PC-3 (cell line): ENCODE results near the gene PDCD2. TPM values are rescaled to one million over a fixed set of nuclear protein-coding genes. Genes with fewer than 3 reads are reported as not detected.

Experiments
- ATAC-seq: fragments of 200-7000 bp; cut with Tn5 transposase; 2 replicates; pipeline ENCODE4 v1.9.1; 2020; ENCODE audit warnings: mild to moderate bottlenecking, moderate library complexity
- BruUV-seq: library from RNA; stranded (reverse); fragments of 400-500 nt; replicated peaks from 2 replicates; lab custom pipeline; 2021; lab: Mats Ljungman, UMichigan
- CTCF ChIA-PET: fragments of 300-600 bp; sonication (Branson Sonifier 250); formaldehyde crosslinking; loops from one replicate; lab custom pipeline; 2022; ENCODE audit warnings: antibody characterized with exemption; lab: Charles Lee
- POLR2A ChIA-PET: fragments of 300-600 bp; sonication (Branson Sonifier 250); formaldehyde crosslinking; loops from one replicate; lab custom pipeline; 2022; ENCODE audit warnings: antibody characterized with exemption; ENCODE audit not compliant: unreplicated experiment; lab: Charles Lee
- DNase-seq: peaks from one replicate; pipeline ENCODE4 v3.0.0-alpha.2; 2015
- H2AFZ ChIP-seq: fragments of 300-600 bp; sonication (generic); 2 replicates; pipeline ENCODE4 v1.6.0; 2016; ENCODE audit warnings: antibody characterized with exemption, low read length
- H3F3A ChIP-seq: fragments of 300-600 bp; sonication (generic); one replicate; pipeline ENCODE4 v1.6.0; 2017; ENCODE audit warnings: antibody characterized with exemption, low read length, control low read depth, mild to moderate bottlenecking; ENCODE audit not compliant: unreplicated experiment
- H3K27ac ChIP-seq: fragments of 300-600 bp; sonication (generic); 2 replicates; pipeline ENCODE4 v1.5.1; 2016; ENCODE audit warnings: mild to moderate bottlenecking, low read length
- H3K27me3 ChIP-seq: fragments of 300-600 bp; sonication (generic); 2 replicates; pipeline ENCODE4 v1.6.1; 2016; ENCODE audit warnings: low read length, mixed read lengths
- H3K36me3 ChIP-seq: fragments of 300-600 bp; sonication (generic); 2 replicates; pipeline ENCODE4 v1.6.1; 2016; ENCODE audit warnings: low read depth, mixed run types, low read length, mixed read lengths
- H3K4me1 ChIP-seq: fragments of 300-600 bp; sonication (generic); 2 replicates; pipeline ENCODE4 v1.5.1; 2016; ENCODE audit warnings: low read length; ENCODE audit not compliant: insufficient read depth
- H3K4me2 ChIP-seq: fragments of 300-600 bp; sonication (generic); 2 replicates; pipeline ENCODE4 v1.6.0; 2016; ENCODE audit warnings: low read length
- H3K4me3 ChIP-seq: fragments of 300-600 bp; sonication (generic); 2 replicates; pipeline ENCODE4 v1.5.1; 2016; ENCODE audit warnings: mild to moderate bottlenecking, low read length, mixed read lengths
- H3K79me2 ChIP-seq: fragments of 300-600 bp; sonication (generic); 2 replicates; pipeline ENCODE4 v1.6.1; 2017; ENCODE audit warnings: low read length, mixed read lengths
- H3K9ac ChIP-seq: fragments of 300-600 bp; sonication (generic); 2 replicates; pipeline ENCODE4 v1.6.0; 2016; ENCODE audit warnings: mild to moderate bottlenecking, low read length
- H3K9me2 ChIP-seq: fragments of 300-600 bp; sonication (generic); replicated peaks from 2 replicates; pipeline ENCODE4 v1.6.1; 2016; ENCODE audit warnings: mixed run types, low read length, mixed read lengths
- H3K9me3 ChIP-seq: fragments of 300-600 bp; sonication (generic); 2 replicates; pipeline ENCODE4 v1.6.1; 2016; ENCODE audit warnings: low read length, mixed read lengths
- H4K20me1 ChIP-seq: fragments of 300-600 bp; sonication (generic); 2 replicates; pipeline ENCODE4 v1.6.1; 2016; ENCODE audit warnings: low read length, mixed read lengths
- EZH2 ChIP-seq: fragments of 300-600 bp; sonication (generic); IDR thresholded peaks from one replicate; pipeline ENCODE4 v1.6.1; 2017; ENCODE audit warnings: antibody characterized with exemption, mild to moderate bottlenecking, low read length; ENCODE audit not compliant: unreplicated experiment
- EZH2phosphoT487 ChIP-seq: fragments of 300-600 bp; sonication (generic); IDR thresholded peaks from 2 replicates; pipeline ENCODE4 v1.6.1; 2018; ENCODE audit warnings: mild to moderate bottlenecking, antibody characterized with exemption, low read length, borderline replicate concordance
- intact Hi-C: fragments of 100-400 bp; cut with micrococcal nuclease; formaldehyde crosslinking; loops from 2 replicates; pipeline ENCODE4 v1.9.0; 2023
- total RNA-seq: library from RNA; depleted of rRNA; stranded (reverse); fragments of >200 nt; gene quantifications from 2 replicates; pipeline ENCODE4 v1.2.3, GENCODE V29; 2014
- TF ChIP-seq, protein P1 (sequence below): fragments of 300-600 bp; sonication (generic); conservative IDR thresholded peaks from 2 replicates; pipeline ENCODE4 v1.5.1; 2017; ENCODE audit warnings: antibody characterized with exemption, low read depth, mild to moderate bottlenecking, low read length

The PDCD2 gene
- total RNA-seq, 1 experiment from 2014 or later = 95.4 TPM

DNA sequence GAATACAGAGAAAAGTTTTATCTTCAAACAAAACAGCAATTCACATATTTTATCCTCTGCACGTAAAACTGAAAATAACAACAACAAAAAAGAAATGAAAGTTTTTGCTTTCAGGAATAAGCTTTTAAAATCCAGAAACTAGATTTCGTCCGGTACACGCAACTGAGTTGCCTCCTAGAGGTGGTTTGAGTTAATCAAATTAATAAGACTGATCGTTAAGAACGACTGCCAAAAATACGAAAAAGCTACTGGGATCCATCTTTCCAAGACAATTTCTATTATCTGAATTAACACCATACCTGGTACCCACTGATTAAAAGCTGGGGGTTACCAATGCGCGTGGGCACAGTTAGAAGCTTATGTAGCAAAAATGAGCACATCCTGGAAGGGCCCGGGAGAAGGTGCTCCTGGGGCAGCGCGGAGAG lies 669 bp downstream of the PDCD2 start:
- H3F3A ChIP-seq = no peaks in the 10 kb centered on the region
- no TSS peak for BruUV-seq
- no peaks in the 10 kb centered on the region; the same call in 1 of the 2 replicates for H4K20me1 ChIP-seq
- ChIA-PET POLR2A (no interaction called here), CTCF (no interaction called here)
- peak overlapping the region; percentile 63 for H2AFZ ChIP-seq
- no peaks in the 10 kb centered on the region for H3K9me2 ChIP-seq
- no peak for ATAC-seq
- TF ChIP-seq EZH2 = no peak
- TF ChIP-seq EZH2phosphoT487 = no peak
- TF ChIP-seq, protein P1, sequence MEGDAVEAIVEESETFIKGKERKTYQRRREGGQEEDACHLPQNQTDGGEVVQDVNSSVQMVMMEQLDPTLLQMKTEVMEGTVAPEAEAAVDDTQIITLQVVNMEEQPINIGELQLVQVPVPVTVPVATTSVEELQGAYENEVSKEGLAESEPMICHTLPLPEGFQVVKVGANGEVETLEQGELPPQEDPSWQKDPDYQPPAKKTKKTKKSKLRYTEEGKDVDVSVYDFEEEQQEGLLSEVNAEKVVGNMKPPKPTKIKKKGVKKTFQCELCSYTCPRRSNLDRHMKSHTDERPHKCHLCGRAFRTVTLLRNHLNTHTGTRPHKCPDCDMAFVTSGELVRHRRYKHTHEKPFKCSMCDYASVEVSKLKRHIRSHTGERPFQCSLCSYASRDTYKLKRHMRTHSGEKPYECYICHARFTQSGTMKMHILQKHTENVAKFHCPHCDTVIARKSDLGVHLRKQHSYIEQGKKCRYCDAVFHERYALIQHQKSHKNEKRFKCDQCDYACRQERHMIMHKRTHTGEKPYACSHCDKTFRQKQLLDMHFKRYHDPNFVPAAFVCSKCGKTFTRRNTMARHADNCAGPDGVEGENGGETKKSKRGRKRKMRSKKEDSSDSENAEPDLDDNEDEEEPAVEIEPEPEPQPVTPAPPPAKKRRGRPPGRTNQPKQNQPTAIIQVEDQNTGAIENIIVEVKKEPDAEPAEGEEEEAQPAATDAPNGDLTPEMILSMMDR = no peak
- peaks cover 18% of the 10 kb centered on the region for H3K79me2 ChIP-seq
- peak overlapping the region; percentile 96 for H3K4me2 ChIP-seq
- no peak for DNase-seq
- H3K36me3 ChIP-seq = peaks cover 12% of the 10 kb centered on the region
- intact Hi-C loops = no loop called here
- no peaks in the 10 kb centered on the region for H3K27me3 ChIP-seq
- H3K27ac ChIP-seq = peak overlapping the region; percentile 42
- no peaks in the 10 kb centered on the region for H3K9me3 ChIP-seq
- H3K9ac ChIP-seq = peak overlapping the region; percentile 95
- peak overlapping the region; percentile 97 for H3K4me3 ChIP-seq
- H3K4me1 ChIP-seq = peaks cover 4% of the 10 kb centered on the region; the same call in 1 of the 2 replicates

DNA sequence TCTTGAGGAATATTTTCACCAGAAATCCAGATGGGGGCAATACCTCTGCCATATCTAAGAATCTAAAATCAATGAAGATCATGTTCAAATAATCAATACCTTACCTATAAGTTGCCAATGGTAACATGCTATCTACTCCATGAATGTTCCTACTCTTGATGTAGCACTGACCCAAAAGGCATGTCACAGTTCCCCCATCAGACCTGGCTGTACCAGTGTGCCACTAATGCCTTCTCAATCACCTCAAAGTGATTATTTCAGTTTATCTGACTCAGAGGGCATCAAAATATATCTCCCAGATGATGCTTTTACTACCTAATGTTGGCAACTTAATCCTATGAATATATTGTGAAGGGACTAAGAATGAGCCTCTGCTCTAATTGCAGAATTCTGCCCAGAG lies 5.5 kb downstream of the PDCD2 start:
- H3F3A ChIP-seq = no peaks in the 10 kb centered on the region
- no peak overlapping the region for H3K4me2 ChIP-seq
- peaks cover 17% of the 10 kb centered on the region for H3K36me3 ChIP-seq
- ATAC-seq = no peak
- TF ChIP-seq, protein P1 = no peak
- TF ChIP-seq EZH2 = no peak
- TF ChIP-seq EZH2phosphoT487 = no peak
- H4K20me1 ChIP-seq = no peaks in the 10 kb centered on the region; the same call in 1 of the 2 replicates
- no peak for DNase-seq
- no peak overlapping the region for H3K27ac ChIP-seq
- POLR2A ChIA-PET = no interaction called here
- no peaks in the 10 kb centered on the region for H3K27me3 ChIP-seq
- H3K9ac ChIP-seq = no peak overlapping the region
- H3K9me3 ChIP-seq = no peaks in the 10 kb centered on the region
- BruUV-seq = no TSS peak
- no peaks in the 10 kb centered on the region for H3K4me1 ChIP-seq
- intact Hi-C loops = no loop called here
- H2AFZ ChIP-seq = no peak overlapping the region
- CTCF ChIA-PET = no interaction called here
- H3K79me2 ChIP-seq = peaks cover 15% of the 10 kb centered on the region
- no peak overlapping the region for H3K4me3 ChIP-seq
- no peaks in the 10 kb centered on the region for H3K9me2 ChIP-seq

DNA sequence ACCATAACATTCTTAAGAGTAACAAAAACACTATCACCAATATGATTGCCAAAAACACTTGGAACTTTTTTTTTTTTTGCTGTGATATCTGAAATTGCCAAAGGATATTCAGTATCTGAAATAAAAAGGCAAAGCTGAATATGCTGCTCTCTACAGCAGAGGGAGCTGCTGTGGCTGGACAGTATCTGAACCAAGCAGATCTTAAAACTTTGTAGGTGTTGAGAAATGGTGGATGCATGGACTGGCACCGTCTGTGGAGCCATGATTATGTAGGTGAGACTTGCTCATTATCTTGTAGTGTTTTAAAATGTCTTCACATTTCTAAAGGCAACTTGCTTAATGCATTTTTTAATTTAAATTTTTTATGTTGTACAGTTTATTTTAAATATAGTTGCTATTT lies 9.2 kb downstream of the PDCD2 start:
- Histone ChIP-seq H3K27me3 (no peaks in the 10 kb centered on the region), H3K4me1 (no peaks in the 10 kb centered on the region), H3K36me3 (peaks cover 11% of the 10 kb centered on the region; the same call in 1 of the 2 replicates), H2AFZ (no peak overlapping the region), H3K27ac (no peak overlapping the region), H4K20me1 (no peaks in the 10 kb centered on the region), H3K9me2 (no peaks in the 10 kb centered on the region), H3K4me2 (no peak overlapping the region), H3K9me3 (no peaks in the 10 kb centered on the region), H3K79me2 (no peaks in the 10 kb centered on the region), H3F3A (no peaks in the 10 kb centered on the region), H3K9ac (no peak overlapping the region), H3K4me3 (no peak overlapping the region)
- TF ChIP-seq, protein P1 = peak; percentile 55
- TF ChIP-seq EZH2phosphoT487 = no peak
- BruUV-seq = no TSS peak
- POLR2A ChIA-PET = no interaction called here
- DNase-seq (peak; percentile 26), ATAC-seq (peak; percentile 66)
- CTCF ChIA-PET = no interaction called here
- intact Hi-C loops = no loop called here
